AG08395 (cell line): Measurements from ENCODE around the gene CNOT8.

Experiments
- DNase-seq: peaks from one replicate; pipeline ENCODE4 v3.0.0; 2012; ENCODE audit warnings: mixed read lengths, low spot score

Gene CNOT8

GRCh38 chr5:154923441-154924430 lies 65.3 kb downstream of the CNOT8 start:
- DNase-seq = no peak
